Ishikawa (cell line): Measurements from ENCODE around the gene SPRY4.

Experiments used
- CEBPB ChIP-seq: IDR thresholded peaks from 2 replicates; pipeline ENCODE4 v1.6.1; 2012
- CREB1 ChIP-seq: IDR thresholded peaks from 2 replicates; pipeline ENCODE4 v1.6.1; 2012; ENCODE audit warnings: low read depth
- EGR1 ChIP-seq: IDR thresholded peaks from 2 replicates; pipeline ENCODE4 v1.6.1; 2012
- EP300 ChIP-seq: IDR thresholded peaks from 2 replicates; pipeline ENCODE4 v1.6.1; 2012; ENCODE audit warnings: borderline replicate concordance
- FOXM1 ChIP-seq: IDR thresholded peaks from 2 replicates; pipeline ENCODE4 v1.6.1; 2012; ENCODE audit warnings: low read depth, borderline replicate concordance
- NFIC ChIP-seq: IDR thresholded peaks from 2 replicates; pipeline ENCODE4 v1.6.1; 2012
- RAD21 ChIP-seq: IDR thresholded peaks from 2 replicates; pipeline ENCODE4 v1.6.1; 2012; ENCODE audit warnings: low read depth
- REST ChIP-seq: IDR thresholded peaks from 2 replicates; pipeline ENCODE4 v1.6.1; 2012; ENCODE audit warnings: low read depth, mild to moderate bottlenecking
- TAF1 ChIP-seq: IDR thresholded peaks from 2 replicates; pipeline ENCODE4 v1.6.1; 2012; ENCODE audit warnings: low read depth, mild to moderate bottlenecking
- TCF12 ChIP-seq: IDR thresholded peaks from 2 replicates; pipeline ENCODE4 v1.6.1; 2012; ENCODE audit warnings: low read depth
- TEAD4 ChIP-seq: IDR thresholded peaks from 2 replicates; pipeline ENCODE4 v1.6.1; 2012
- USF1 ChIP-seq: IDR thresholded peaks from 2 replicates; pipeline ENCODE4 v1.6.1; 2012
- YY1 ChIP-seq: IDR thresholded peaks from 2 replicates; pipeline ENCODE4 v1.6.1; 2012; ENCODE audit warnings: low read depth
- TF ChIP-seq, protein P1 (sequence below): IDR thresholded peaks from 2 replicates; pipeline ENCODE4 v1.6.1; 2012

DNA sequence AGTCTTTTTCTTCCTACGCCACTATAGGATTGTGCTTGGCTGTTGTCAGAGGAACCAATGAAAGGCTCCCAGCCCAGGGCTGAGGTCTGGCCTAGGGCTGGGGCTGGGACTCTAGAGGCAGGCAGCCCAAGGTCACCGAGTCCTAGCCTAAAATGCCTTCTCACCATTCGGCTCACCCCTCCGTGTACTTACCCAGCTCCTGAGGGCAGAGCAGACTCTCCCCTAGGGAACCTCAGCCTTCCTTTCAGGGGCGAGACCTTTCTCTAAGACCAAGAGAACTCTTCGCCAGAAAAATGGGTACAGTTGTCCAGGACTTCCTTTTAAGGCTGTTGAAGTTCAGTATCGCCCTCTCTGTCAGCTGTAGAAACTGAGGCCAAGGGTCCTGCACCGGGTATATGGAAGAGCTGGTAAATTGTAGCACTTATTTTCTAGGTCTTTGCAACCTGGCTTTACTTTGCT, 1.7 kb upstream of the SPRY4 start:
- TF ChIP-seq USF1 (no peak), EP300 (no peak), EGR1 (no peak), TAF1 (no peak), RAD21 (no peak), CREB1 (no peak), YY1 (no peak), REST (no peak), FOXM1 (no peak), TEAD4 (no peak), CEBPB (no peak), NFIC (no peak), TCF12 (no peak)
- TF ChIP-seq, protein P1, sequence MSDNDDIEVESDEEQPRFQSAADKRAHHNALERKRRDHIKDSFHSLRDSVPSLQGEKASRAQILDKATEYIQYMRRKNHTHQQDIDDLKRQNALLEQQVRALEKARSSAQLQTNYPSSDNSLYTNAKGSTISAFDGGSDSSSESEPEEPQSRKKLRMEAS: no peak
